GM12878 (cell line): Measurements from ENCODE around the gene OTOG. TPM values are rescaled to one million over a fixed set of nuclear protein-coding genes. Genes with fewer than 3 reads are reported as not detected.

Experiments used
- ATAC-seq: fragments of 200-7000 bp; cut with Tn5 transposase; 3 replicates; pipeline ENCODE4 v1.9.1; 2020; ENCODE audit warnings: mild to moderate bottlenecking, moderate library complexity
- BruUV-seq: library from RNA; stranded (reverse); fragments of 400-500 nt; replicated peaks from 2 replicates; lab custom pipeline; 2021; lab: Mats Ljungman, UMichigan
- CTCF ChIA-PET: fragments of 300-600 bp; sonication (Branson Sonifier 250); formaldehyde crosslinking; extraction: SDS; loops from one replicate; lab custom pipeline; 2021; ENCODE audit warnings: inconsistent platforms; lab: Yijun Ruan, JAX
- POLR2A ChIA-PET: fragments of 350-600 bp; formaldehyde crosslinking; extraction: SDS; loops from one replicate; lab custom pipeline; 2021; ENCODE audit warnings: inconsistent platforms; lab: Charles Lee
- RAD21 ChIA-PET: fragments of 300-600 bp; sonication (Branson Sonifier 250); formaldehyde crosslinking; loops from one replicate; lab custom pipeline; 2023; ENCODE audit warnings: antibody characterized with exemption; ENCODE audit not compliant: unreplicated experiment; lab: Charles Lee
- SMC1A ChIA-PET: fragments of 300-600 bp; sonication (Branson Sonifier 250); formaldehyde crosslinking; loops from one replicate; lab custom pipeline; 2023; ENCODE audit not compliant: unreplicated experiment, uncharacterized antibody; lab: Charles Lee
- DNase-seq: peaks from one replicate; pipeline ENCODE4 v3.0.0-alpha.2; 2011; ENCODE audit warnings: low read depth, low spot score
- FAIRE-seq: peaks from 3 replicates; lab custom pipeline; 2011; peaks lifted over from hg19 to GRCh38; lab: Jason Lieb, UNC
- H2AFZ ChIP-seq: 2 replicates; pipeline ENCODE4 v1.6.0; 2011; ENCODE audit warnings: low read depth, low read length, control low read depth; ENCODE audit not compliant: control insufficient read depth
- H3K27ac ChIP-seq: 2 replicates; pipeline ENCODE4 v1.5.1; 2011; ENCODE audit warnings: control low read depth; ENCODE audit not compliant: control insufficient read depth, insufficient read depth
- H3K27me3 ChIP-seq, 2 experiments: replicated peaks in 1 of 2; 2 replicates each; pipeline versions ENCODE4 v1.6.0 to v1.6.1; 2011; ENCODE audit warnings: low read length in 1 of 2; ENCODE audit not compliant: control insufficient read depth in 2 of 2, insufficient read depth in 2 of 2
- H3K36me3 ChIP-seq, 2 experiments: 2 replicates each; pipeline ENCODE4 v1.5.1; 2011; ENCODE audit warnings: low read length in 1 of 2; ENCODE audit not compliant: control insufficient read depth in 2 of 2, insufficient read depth in 2 of 2
- H3K4me1 ChIP-seq: 2 replicates; pipeline ENCODE4 v1.6.1; 2011; ENCODE audit warnings: mild to moderate bottlenecking, low read length, moderate library complexity, mixed read lengths; ENCODE audit not compliant: control insufficient read depth, insufficient read depth
- H3K4me2 ChIP-seq: 2 replicates; pipeline ENCODE4 v1.6.0; 2011; ENCODE audit warnings: control low read depth; ENCODE audit not compliant: control insufficient read depth, insufficient read depth
- H3K4me3 ChIP-seq: fragments of 200-600 bp; sonication (generic); 2 replicates; pipeline ENCODE4 v1.5.1; 2016
- H3K79me2 ChIP-seq: 2 replicates; pipeline ENCODE4 v1.6.0; 2011; ENCODE audit warnings: low read length; ENCODE audit not compliant: control insufficient read depth, insufficient read depth
- H3K9ac ChIP-seq: 2 replicates; pipeline ENCODE4 v1.8.0; 2011; ENCODE audit warnings: low read length, control low read depth, mixed read lengths; ENCODE audit not compliant: control insufficient read depth, insufficient read depth
- H3K9me3 ChIP-seq: replicated peaks from 3 replicates; pipeline ENCODE4 v1.5.1; 2011; ENCODE audit warnings: mild to moderate bottlenecking, low read length; ENCODE audit not compliant: control insufficient read depth, insufficient read depth
- H4K20me1 ChIP-seq: 2 replicates; pipeline ENCODE4 v1.6.0; 2011; ENCODE audit not compliant: control insufficient read depth, insufficient read depth
- EGR1 ChIP-seq, 2 experiments: IDR thresholded peaks; 1 replicate in 1 of 2; 2 replicates in 1 of 2; pipeline ENCODE4 v1.6.1; 2011 to 2012; ENCODE audit warnings: low read depth in 2 of 2, low read length in 2 of 2, borderline replicate concordance in 1 of 2, mild to moderate bottlenecking in 1 of 2, moderate library complexity in 1 of 2
- KAT2A ChIP-seq: conservative IDR thresholded peaks from 2 replicates; pipeline ENCODE4 v1.6.1; 2011; ENCODE audit warnings: low read depth, low read length; ENCODE audit not compliant: control insufficient read depth
- KLF5 ChIP-seq: fragments of 450-650 bp; IDR thresholded peaks from 2 replicates; pipeline ENCODE4 v1.6.1; 2014; ENCODE audit warnings: mild to moderate bottlenecking; ENCODE audit not compliant: partially characterized antibody
- POLR2AphosphoS2 ChIP-seq: IDR thresholded peaks from 2 replicates; pipeline ENCODE4 v1.6.1; 2011; ENCODE audit warnings: low read depth, mild to moderate bottlenecking, low read length, improper control_type of control experiment, moderate library complexity
- POLR2AphosphoS5 ChIP-seq: IDR thresholded peaks from 2 replicates; pipeline ENCODE4 v1.6.1; 2011; ENCODE audit warnings: mild to moderate bottlenecking, low read length, inconsistent platforms
- SREBF1 ChIP-seq: IDR thresholded peaks from 2 replicates; pipeline ENCODE4 v1.6.1; 2012; ENCODE audit warnings: mild to moderate bottlenecking, low read length
- SRF ChIP-seq, 2 experiments: IDR thresholded peaks; 2 replicates each; pipeline ENCODE4 v1.6.1; 2011; ENCODE audit warnings: low read depth in 2 of 2, low read length in 2 of 2, mild to moderate bottlenecking in 1 of 2, moderate library complexity in 1 of 2
- SUPT20H ChIP-seq: IDR thresholded peaks from 2 replicates; pipeline ENCODE4 v1.6.1; 2011; ENCODE audit warnings: low read depth, mild to moderate bottlenecking, low read length, moderate library complexity, borderline replicate concordance; ENCODE audit not compliant: control insufficient read depth
- YBX1 ChIP-seq: fragments of 450-650 bp; IDR thresholded peaks from 2 replicates; pipeline ENCODE4 v1.6.1; 2016; ENCODE audit warnings: antibody characterized with exemption
- ZNF217 ChIP-seq: fragments of 450-650 bp; IDR thresholded peaks from 2 replicates; pipeline ENCODE4 v1.6.1; 2017; ENCODE audit warnings: antibody characterized with exemption, mild to moderate bottlenecking
- WGBS: methylation state at CpG from one replicate; pipeline ENCODE4 v1.1.6; 2016; ENCODE audit warnings: low lambda C conversion rate; ENCODE audit not compliant: insufficient replicate concordance, insufficient coverage; ENCODE audit errors: missing lambda C conversion rate; 5-methylcytosine and 5-hydroxymethylcytosine counted together
- in situ Hi-C: fragments of 300-500 bp; cut with MboI; formaldehyde crosslinking; loops from 9 replicates; pipeline ENCODE4 v1.14.3; 2018; ENCODE audit warnings: mixed read lengths
- intact Hi-C: fragments of 100-400 bp; cut with micrococcal nuclease; formaldehyde crosslinking; loops from one replicate; pipeline ENCODE4 v1.14.2; 2022; ENCODE audit not compliant: unreplicated experiment
- polyA plus RNA-seq, 11 experiments: library from polyadenylated mRNA; depleted of rRNA in 4 of 11; unstranded in 6 of 11; stranded (reverse) in 5 of 11; fragments of >200 nt; fragmentation: Nextera tagmentation in 4 of 11; fragmentation: Illumina TruSeq in 1 of 11; extraction: Ambion mirVana in 4 of 11; extraction: Trizol in 1 of 11; gene quantifications; 1 replicate in 1 of 11; 2 replicates in 10 of 11; pipeline versions ENCODE4 v1.2.1 to v1.2.3, GENCODE V29; 2011 to 2016; ENCODE audit warnings: inconsistent platforms in 2 of 11, missing spikeins in 2 of 11, low read depth in 1 of 11
- total RNA-seq, 4 experiments: library from RNA; depleted of rRNA in 3 of 4; stranded (reverse); fragments of >200 nt in 3 of 4; fragmentation: Illumina TruSeq in 1 of 4; extraction: Trizol in 1 of 4; gene quantifications; 2 replicates each; pipeline versions ENCODE4 v1.2.1 to v1.2.3, GENCODE V29; 2013 to 2021
- TF ChIP-seq, protein P1 (sequence below): fragments of 450-650 bp; conservative IDR thresholded peaks from 2 replicates; pipeline ENCODE4 v1.6.1; 2017; ENCODE audit warnings: mild to moderate bottlenecking, moderate library complexity

Gene OTOG
- total and polyA plus RNA-seq, 10 of the 15 experiments (the other 5 are each of a cell fraction or from before 2014, with no cell fraction given), result not detected

DNA sequence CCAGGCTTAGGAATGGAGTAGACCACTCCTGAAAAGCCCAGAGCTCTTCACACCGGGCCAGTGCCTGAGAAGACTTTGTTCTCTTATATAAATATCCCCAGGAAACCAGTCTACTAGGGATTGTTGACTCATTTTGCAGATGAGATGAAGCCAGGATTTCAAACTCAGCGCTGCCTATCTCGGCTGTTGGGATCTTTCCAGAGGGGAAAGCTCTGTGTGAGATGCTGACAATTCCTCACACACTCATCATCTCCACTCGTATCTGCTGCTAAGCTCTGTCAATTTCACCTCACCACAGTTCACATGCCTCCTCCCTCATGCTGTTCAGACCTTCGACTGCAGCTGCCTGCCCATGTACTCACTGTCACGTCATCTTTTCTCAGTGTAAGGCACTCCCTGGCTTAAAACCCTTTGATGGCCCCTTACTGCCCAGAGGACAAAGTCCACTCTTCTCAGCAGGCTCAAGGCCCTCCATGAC, 15.4 kb upstream of the OTOG start:
- intact Hi-C loops (no loop called here), in situ Hi-C loops (no loop called here)
- CTCF ChIA-PET, result interaction anchor here (1.9 to 2.4 kb wide), 2 partner anchors 165 to 302 kb away, joined by 4 to 10 read pairs; no protein-coding TSS in a partner anchor
- Histone ChIP-seq H3K79me2 (no peaks in the 10 kb centered on the region), H3K4me1 (no peaks in the 10 kb centered on the region), H3K4me2 (no peak overlapping the region), H3K27me3 (peaks cover 0 to 4% of the 10 kb centered on the region in 2 experiments; a peak in 2 of 4 replicates), H3K27ac (no peak overlapping the region), H3K9me3 (no peaks in the 10 kb centered on the region), H2AFZ (no peak overlapping the region), H3K36me3 (no peaks in the 10 kb centered on the region), H4K20me1 (peaks cover 4% of the 10 kb centered on the region; the same call in 1 of the 2 replicates), H3K9ac (no peak overlapping the region), H3K4me3 (no peak overlapping the region)
- WGBS, result 6% methylated on average over 5 of the region's 6 CpGs
- RAD21 ChIA-PET, result no interaction called here
- no peak for FAIRE-seq
- no peak for DNase-seq
- ATAC-seq, result no peak
- SMC1A ChIA-PET, result interaction anchor here (0.7 kb wide), 1 partner anchor 39 kb away, joined by 3 read pairs; no protein-coding TSS in a partner anchor
- POLR2A ChIA-PET, result no interaction called here
- no peak for TF ChIP-seq POLR2AphosphoS2
- no peak for TF ChIP-seq KLF5
- TF ChIP-seq ZNF217, result no peak
- TF ChIP-seq, protein P1, sequence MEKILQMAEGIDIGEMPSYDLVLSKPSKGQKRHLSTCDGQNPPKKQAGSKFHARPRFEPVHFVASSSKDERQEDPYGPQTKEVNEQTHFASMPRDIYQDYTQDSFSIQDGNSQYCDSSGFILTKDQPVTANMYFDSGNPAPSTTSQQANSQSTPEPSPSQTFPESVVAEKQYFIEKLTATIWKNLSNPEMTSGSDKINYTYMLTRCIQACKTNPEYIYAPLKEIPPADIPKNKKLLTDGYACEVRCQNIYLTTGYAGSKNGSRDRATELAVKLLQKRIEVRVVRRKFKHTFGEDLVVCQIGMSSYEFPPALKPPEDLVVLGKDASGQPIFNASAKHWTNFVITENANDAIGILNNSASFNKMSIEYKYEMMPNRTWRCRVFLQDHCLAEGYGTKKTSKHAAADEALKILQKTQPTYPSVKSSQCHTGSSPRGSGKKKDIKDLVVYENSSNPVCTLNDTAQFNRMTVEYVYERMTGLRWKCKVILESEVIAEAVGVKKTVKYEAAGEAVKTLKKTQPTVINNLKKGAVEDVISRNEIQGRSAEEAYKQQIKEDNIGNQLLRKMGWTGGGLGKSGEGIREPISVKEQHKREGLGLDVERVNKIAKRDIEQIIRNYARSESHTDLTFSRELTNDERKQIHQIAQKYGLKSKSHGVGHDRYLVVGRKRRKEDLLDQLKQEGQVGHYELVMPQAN, result no peak
- no peak for TF ChIP-seq EGR1 (IDR thresholded peaks at IDR 0.05; ENCODE audit: borderline replicate concordance in 1 of 2, low read depth in 2 of 2, low read length in 2 of 2)
- TF ChIP-seq YBX1, result no peak
- TF ChIP-seq SREBF1, result no peak
- no peak for TF ChIP-seq POLR2AphosphoS5
- no peak for TF ChIP-seq KAT2A
- TF ChIP-seq SRF (IDR thresholded peaks at IDR 0.05; ENCODE audit: low read depth in 2 of 2, low read length in 2 of 2), result no peak
- no peak for TF ChIP-seq SUPT20H
- BruUV-seq, result no TSS peak
